Endothelial cell (in vitro differentiated cells): ENCODE data around the gene EFNA4. TPM values are rescaled to one million over a fixed set of nuclear protein-coding genes. Genes with fewer than 3 reads are reported as not detected.
A peak's percentile ranks its signal among the peaks of the same experiment; 100 is the strongest.

Source experiments
- DNase-seq: peaks from one replicate; pipeline ENCODE4 v3.0.0; 2021; ENCODE audit warnings: low spot score
- H3K27ac Mint-ChIP-seq: one replicate; pipeline ENCODE4 v1.8.0; 2021; ENCODE audit warnings: mixed read lengths, inconsistent platforms; ENCODE audit not compliant: unreplicated experiment
- H3K27me3 Mint-ChIP-seq: one replicate; pipeline ENCODE4 v1.8.0; 2021; ENCODE audit warnings: mild to moderate bottlenecking, moderate library complexity, mixed read lengths, inconsistent platforms; ENCODE audit not compliant: unreplicated experiment
- H3K36me3 Mint-ChIP-seq: one replicate; pipeline ENCODE4 v1.8.0; 2021; ENCODE audit warnings: mild to moderate bottlenecking, low read depth, mixed read lengths, inconsistent platforms; ENCODE audit not compliant: unreplicated experiment
- H3K4me1 Mint-ChIP-seq: one replicate; pipeline ENCODE4 v1.8.0; 2021; ENCODE audit warnings: mild to moderate bottlenecking, mixed read lengths, inconsistent platforms; ENCODE audit not compliant: unreplicated experiment
- H3K4me3 Mint-ChIP-seq: one replicate; pipeline ENCODE4 v1.8.0; 2021; ENCODE audit warnings: mild to moderate bottlenecking, mixed read lengths, inconsistent platforms; ENCODE audit not compliant: unreplicated experiment
- H3K9me3 Mint-ChIP-seq: one replicate; pipeline ENCODE4 v1.8.0; 2021; ENCODE audit warnings: mixed read lengths, inconsistent platforms; ENCODE audit not compliant: unreplicated experiment
- total RNA-seq: library from RNA; stranded (reverse); fragmentation: NEBNext Ultra II Directional; extraction: Animal tissue kit (Norgen Biotek cat#: 25700); gene quantifications from one replicate; pipeline ENCODE4 v1.2.1, GENCODE V29; 2021; ENCODE audit not compliant: unreplicated experiment
- TF ChIP-seq, protein P1 (sequence below): fragments of 200-600 bp; sonication (generic); IDR thresholded peaks from one replicate; pipeline ENCODE4 v1.5.0; 2021; ENCODE audit warnings: antibody characterized with exemption; ENCODE audit not compliant: unreplicated experiment

EFNA4 gene
- total RNA-seq, 1 donor from 2014 or later = 25.2 TPM

DNA sequence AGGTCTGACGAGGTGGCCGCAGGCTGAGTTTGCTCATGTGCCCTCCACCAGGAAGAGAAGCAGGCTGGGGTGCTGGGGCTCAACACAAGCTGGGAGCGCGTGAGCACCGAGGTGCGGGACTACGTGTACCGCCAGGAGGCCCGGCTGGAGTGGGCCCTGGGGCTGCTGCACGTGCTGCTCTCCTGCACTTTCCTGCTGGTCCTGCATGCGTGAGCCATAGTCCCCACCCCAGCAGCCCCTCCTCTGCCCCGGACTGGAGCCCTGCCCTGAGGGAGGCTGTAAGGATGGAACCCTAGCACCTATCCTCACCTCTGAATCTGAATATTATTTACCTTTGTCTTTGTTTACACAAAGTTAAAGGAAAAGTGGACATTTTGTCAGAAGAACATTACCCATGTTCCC lies 20.2 kb upstream of the EFNA4 start:
- DNase-seq = no peak
- H3K36me3 Mint-ChIP-seq = peaks cover 3% of the 10 kb centered on the region
- peaks cover 11% of the 10 kb centered on the region for H3K27me3 Mint-ChIP-seq
- H3K4me3 Mint-ChIP-seq = peak overlapping the region; percentile 42
- H3K27ac Mint-ChIP-seq = peak overlapping the region; percentile 93
- no peaks in the 10 kb centered on the region for H3K9me3 Mint-ChIP-seq
- peaks cover 51% of the 10 kb centered on the region for H3K4me1 Mint-ChIP-seq
- TF ChIP-seq, protein P1, sequence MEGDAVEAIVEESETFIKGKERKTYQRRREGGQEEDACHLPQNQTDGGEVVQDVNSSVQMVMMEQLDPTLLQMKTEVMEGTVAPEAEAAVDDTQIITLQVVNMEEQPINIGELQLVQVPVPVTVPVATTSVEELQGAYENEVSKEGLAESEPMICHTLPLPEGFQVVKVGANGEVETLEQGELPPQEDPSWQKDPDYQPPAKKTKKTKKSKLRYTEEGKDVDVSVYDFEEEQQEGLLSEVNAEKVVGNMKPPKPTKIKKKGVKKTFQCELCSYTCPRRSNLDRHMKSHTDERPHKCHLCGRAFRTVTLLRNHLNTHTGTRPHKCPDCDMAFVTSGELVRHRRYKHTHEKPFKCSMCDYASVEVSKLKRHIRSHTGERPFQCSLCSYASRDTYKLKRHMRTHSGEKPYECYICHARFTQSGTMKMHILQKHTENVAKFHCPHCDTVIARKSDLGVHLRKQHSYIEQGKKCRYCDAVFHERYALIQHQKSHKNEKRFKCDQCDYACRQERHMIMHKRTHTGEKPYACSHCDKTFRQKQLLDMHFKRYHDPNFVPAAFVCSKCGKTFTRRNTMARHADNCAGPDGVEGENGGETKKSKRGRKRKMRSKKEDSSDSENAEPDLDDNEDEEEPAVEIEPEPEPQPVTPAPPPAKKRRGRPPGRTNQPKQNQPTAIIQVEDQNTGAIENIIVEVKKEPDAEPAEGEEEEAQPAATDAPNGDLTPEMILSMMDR = no peak

DNA sequence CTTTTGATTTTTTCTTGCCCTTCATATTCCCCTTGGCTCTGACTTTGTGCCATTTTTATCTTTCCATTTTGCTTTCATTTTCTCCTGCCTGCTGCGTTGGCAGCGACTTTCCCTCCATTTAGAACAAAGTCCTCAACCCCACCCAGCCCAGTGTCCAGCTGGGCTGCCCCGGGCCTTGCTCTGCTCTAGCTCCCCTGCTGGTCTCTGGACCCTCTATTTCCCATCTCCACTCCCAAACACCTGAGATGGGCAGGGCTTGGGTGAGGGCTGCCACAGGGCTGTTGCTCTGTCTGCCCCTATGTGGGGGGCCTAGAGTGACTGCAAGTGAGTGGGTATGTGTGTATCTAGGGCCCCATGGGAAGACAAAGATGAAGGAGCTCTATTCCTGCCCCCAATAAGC lies 19.7 kb upstream of the EFNA4 start:
- H3K27me3 Mint-ChIP-seq = peaks cover 12% of the 10 kb centered on the region
- TF ChIP-seq, protein P1 = no peak
- peaks cover 3% of the 10 kb centered on the region for H3K36me3 Mint-ChIP-seq
- no peak for DNase-seq
- peaks cover 51% of the 10 kb centered on the region for H3K4me1 Mint-ChIP-seq
- peak overlapping the region; percentile 93 for H3K27ac Mint-ChIP-seq
- H3K9me3 Mint-ChIP-seq = no peaks in the 10 kb centered on the region
- H3K4me3 Mint-ChIP-seq = peak overlapping the region; percentile 42

DNA sequence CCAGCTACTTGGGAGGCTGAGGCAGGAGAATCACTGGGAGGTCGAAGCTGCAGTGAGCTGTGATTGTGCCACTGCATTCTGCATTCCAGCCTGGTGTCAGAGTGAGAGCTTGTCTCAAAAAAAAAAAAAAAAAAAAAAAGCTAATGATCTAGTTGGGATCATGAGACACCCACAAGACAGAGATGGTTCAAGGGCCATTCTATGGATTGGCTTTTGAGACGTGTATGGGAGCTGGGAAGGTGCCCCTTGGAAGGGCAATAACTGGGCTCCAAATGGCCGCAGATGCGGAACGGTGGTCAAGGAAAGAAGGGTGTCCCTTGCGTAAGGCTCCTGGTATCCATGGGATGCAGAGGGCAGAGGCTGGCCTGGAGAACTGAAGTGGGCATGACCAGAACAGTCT lies 19.2 kb upstream of the EFNA4 start:
- peaks cover 17% of the 10 kb centered on the region for H3K27me3 Mint-ChIP-seq
- H3K27ac Mint-ChIP-seq = peak overlapping the region; percentile 93
- TF ChIP-seq, protein P1 = no peak
- DNase-seq = no peak
- H3K4me3 Mint-ChIP-seq = peak overlapping the region; percentile 47
- H3K9me3 Mint-ChIP-seq = no peaks in the 10 kb centered on the region
- peaks cover 7% of the 10 kb centered on the region for H3K36me3 Mint-ChIP-seq
- H3K4me1 Mint-ChIP-seq = peaks cover 51% of the 10 kb centered on the region

DNA sequence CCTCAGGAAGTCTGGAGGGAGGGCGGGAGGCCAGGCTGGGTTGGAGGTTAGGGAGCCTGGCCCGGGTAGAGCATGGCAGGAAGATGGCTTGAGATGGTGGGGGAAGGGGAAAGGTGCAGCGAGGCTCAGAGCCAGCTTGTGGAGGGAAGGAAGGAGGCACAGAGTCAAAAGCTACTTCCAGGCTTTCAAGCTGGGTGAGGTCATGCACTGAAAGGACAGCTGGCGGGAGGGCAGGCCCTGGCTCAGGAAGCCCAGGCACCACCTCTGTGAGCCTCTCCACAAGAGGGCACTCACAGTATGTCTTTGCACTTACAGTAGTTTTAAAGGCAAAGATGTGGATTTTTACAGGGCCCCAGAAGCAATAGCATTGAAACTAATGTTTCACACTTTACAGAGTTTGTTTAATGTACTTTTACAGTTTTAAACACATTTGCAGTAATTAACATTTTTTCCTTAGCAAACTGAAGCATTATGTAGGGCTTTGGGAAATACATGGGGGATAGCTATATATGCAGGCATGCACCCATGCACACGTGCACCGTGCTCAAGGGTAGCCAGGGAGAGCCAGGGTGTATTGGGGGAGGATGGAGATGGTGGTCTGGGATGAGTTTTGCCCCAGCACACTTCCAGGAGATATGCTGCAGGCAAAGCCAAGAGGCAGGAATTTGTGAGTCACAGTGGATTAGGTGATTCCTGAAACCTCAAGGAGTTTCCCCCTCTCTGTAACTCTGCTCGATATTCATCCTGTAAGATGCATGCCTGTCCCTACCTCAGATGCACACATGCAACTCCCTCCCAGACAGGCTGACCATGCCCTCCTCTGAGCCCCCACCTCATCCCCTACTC lies 18.5 kb upstream of the EFNA4 start:
- Mint-ChIP-seq H3K27ac (peak overlapping the region; percentile 93), H3K4me1 (peaks cover 57% of the 10 kb centered on the region), H3K9me3 (no peaks in the 10 kb centered on the region), H3K4me3 (peak overlapping the region; percentile 43), H3K27me3 (peaks cover 17% of the 10 kb centered on the region), H3K36me3 (peaks cover 12% of the 10 kb centered on the region)
- TF ChIP-seq, protein P1 = peak; percentile 29
- peak; percentile 78 for DNase-seq
